ENCODE data around the gene TSSK2. TPM values are rescaled to one million over a fixed set of nuclear protein-coding genes. Genes with fewer than 3 reads are reported as not detected.
A peak's percentile ranks its signal among the peaks of the same experiment; 100 is the strongest.

The TSSK2 gene
- total RNA-seq, 1 donor from 2014 or later: not detected

- H3K4me1 Mint-ChIP-seq (ENCODE audit: low read depth): no peaks in the 10 kb centered on the region
- no peak for DNase-seq (ENCODE audit: low spot score)
- no peaks in the 10 kb centered on the region for H3K27me3 Mint-ChIP-seq (ENCODE audit: low read depth)
- no peak overlapping the region for H3K27ac Mint-ChIP-seq
- H3K36me3 Mint-ChIP-seq (ENCODE audit: low read depth): peaks cover 20% of the 10 kb centered on the region
- no peaks in the 10 kb centered on the region for H3K9me3 Mint-ChIP-seq
- no peak overlapping the region for H3K4me3 Mint-ChIP-seq (ENCODE audit: low read depth)
- intact Hi-C loops (cut with micrococcal nuclease): no loop called here
These were observed 542 bp downstream of the TSSK2 start for GRCh38 chr22:19131685-19132015.

GRCh38 chr22:19132153-19132552 lies 1.0 kb downstream of the TSSK2 start:
- peaks cover 25% of the 10 kb centered on the region for H3K36me3 Mint-ChIP-seq (ENCODE audit: low read depth)
- H3K9me3 Mint-ChIP-seq: no peaks in the 10 kb centered on the region
- no peaks in the 10 kb centered on the region for H3K4me1 Mint-ChIP-seq (ENCODE audit: low read depth)
- no peaks in the 10 kb centered on the region for H3K27me3 Mint-ChIP-seq (ENCODE audit: low read depth)
- no peak overlapping the region for H3K27ac Mint-ChIP-seq
- intact Hi-C loops (cut with micrococcal nuclease): no loop called here
- no peak for DNase-seq (ENCODE audit: low spot score)
- H3K4me3 Mint-ChIP-seq (ENCODE audit: low read depth): no peak overlapping the region

DNA sequence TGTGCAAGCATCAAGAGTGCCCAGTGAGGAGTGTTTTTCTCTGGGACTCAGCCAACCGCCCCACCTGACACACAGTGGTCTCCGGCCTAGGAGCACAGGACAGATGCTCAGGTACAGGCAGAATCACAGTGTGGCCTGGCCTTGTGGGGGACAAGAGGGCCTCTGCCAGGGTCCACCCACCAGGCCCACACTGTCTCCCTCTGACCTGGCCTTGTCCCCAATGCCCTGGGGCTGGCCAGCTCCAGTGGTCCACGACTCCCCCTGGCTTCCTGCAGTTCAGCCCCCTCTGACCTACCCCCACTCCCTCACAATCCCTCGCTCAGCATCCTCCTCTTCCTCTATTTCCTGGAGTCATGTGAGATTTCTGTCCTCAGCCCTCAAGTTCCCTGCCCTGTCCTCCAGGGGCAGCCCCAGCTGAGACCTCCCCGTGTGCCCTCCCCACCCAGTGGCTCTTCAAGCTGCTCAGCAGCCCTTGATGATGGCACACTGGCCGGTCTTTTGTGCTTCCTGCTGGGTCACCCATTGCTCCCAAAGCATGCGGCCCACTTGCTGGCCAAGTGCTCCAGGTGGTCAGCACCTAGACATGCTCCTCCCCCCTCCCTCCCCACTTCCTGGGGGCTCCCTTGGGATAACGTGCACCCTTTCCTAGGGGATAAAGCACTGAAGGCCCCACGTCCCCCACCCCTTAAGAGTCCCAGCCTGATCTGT lies 1.7 kb downstream of the TSSK2 start:
- H3K27ac Mint-ChIP-seq: no peak overlapping the region
- H3K36me3 Mint-ChIP-seq (ENCODE audit: low read depth): peaks cover 25% of the 10 kb centered on the region
- H3K27me3 Mint-ChIP-seq (ENCODE audit: low read depth): no peaks in the 10 kb centered on the region

DNA sequence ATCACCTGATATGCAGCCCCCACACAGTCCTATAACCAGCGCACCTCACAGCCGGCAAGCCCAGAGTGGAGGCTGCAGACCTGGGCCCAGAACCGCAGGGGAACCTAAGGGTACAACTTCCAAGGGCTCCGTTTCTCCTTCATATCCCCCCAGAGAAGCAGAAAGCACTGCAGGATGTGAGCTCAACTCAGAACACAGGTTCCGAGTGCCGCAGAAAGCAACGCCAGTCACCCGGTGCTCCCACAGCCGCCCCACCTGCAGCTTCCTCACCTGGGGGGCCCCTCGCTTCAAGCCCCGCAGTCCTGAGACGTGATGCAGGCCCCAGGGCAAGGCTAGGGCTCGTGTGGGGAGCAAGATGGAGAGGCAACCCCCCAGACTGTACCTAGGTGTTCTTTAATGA lies 2.5 kb downstream of the TSSK2 start:
- Mint-ChIP-seq H3K4me1 (ENCODE audit: low read depth) (no peaks in the 10 kb centered on the region), H3K27ac (no peak overlapping the region), H3K36me3 (ENCODE audit: low read depth) (peaks cover 25% of the 10 kb centered on the region), H3K9me3 (no peaks in the 10 kb centered on the region), H3K27me3 (ENCODE audit: low read depth) (no peaks in the 10 kb centered on the region), H3K4me3 (ENCODE audit: low read depth) (no peak overlapping the region)
- no peak for DNase-seq (ENCODE audit: low spot score)
- intact Hi-C loops (cut with micrococcal nuclease): no loop called here

More for the DNA sequence above, 1.7 kb downstream of the TSSK2 start:
- H3K9me3 Mint-ChIP-seq: no peaks in the 10 kb centered on the region
- H3K4me3 Mint-ChIP-seq (ENCODE audit: low read depth): no peak overlapping the region
- no peak for DNase-seq (ENCODE audit: low spot score)
- intact Hi-C loops (cut with micrococcal nuclease): no loop called here
- H3K4me1 Mint-ChIP-seq (ENCODE audit: low read depth): no peaks in the 10 kb centered on the region

DNA sequence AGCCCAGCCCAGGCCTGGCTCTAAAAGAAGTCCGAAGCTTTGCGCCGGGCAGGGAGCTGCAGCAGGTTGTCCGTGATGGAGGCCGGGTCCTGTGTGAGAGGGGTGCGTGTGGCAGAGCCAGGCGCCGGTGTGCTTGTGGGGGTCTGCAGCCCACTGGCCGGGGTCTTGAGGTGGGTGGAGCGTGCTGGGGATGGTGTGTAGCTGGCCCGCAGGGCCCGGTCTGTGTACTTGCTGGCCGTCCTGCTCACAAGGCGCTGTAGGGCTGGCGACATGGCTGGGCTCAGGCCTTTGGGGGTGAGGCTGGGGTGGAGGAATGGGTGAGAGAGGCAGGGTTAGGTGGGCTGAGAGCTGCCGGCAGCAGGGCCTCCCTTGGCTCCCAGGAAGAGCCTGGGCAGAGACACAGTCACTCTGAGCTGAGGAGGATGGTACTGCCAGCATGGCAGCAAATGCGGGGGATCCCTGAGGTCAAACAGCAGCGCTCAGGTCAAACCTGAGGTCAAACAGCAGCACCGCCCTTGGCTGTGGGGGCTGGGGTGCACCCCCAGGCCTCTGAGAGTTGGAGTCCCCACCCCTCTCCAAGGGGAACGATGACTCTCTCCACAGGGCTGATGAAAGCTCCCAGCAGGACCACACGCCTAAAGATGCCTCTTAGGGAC lies 3.2 kb downstream of the TSSK2 start:
- no peak for DNase-seq (ENCODE audit: low spot score)
- no peaks in the 10 kb centered on the region for H3K27me3 Mint-ChIP-seq (ENCODE audit: low read depth)
- no peaks in the 10 kb centered on the region for H3K9me3 Mint-ChIP-seq
- H3K4me1 Mint-ChIP-seq (ENCODE audit: low read depth): no peaks in the 10 kb centered on the region
- no peak overlapping the region for H3K27ac Mint-ChIP-seq
- H3K4me3 Mint-ChIP-seq (ENCODE audit: low read depth): no peak overlapping the region
- H3K36me3 Mint-ChIP-seq (ENCODE audit: low read depth): peaks cover 32% of the 10 kb centered on the region
- intact Hi-C loops (cut with micrococcal nuclease): no loop called here

DNA sequence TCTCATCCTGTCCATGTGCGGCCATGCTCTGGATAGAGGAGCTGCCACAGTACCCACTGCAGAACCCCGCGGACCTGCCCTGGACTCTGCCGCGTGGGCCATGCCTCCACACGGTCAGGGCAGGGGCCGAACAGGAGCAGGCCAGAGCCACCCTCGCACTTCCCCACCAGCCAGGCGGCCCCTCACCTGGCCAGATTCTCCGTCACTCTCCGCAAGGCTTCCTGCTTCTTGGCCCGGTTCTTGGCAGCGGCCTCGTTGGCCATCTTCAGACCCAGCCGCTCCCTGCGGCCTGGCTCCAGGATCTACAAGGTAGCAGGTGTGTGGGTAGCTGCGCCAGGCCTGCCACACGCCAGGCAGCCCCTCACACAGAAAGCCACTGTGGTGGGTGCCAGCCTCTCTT lies 3.8 kb downstream of the TSSK2 start:
- intact Hi-C loops (cut with micrococcal nuclease): no loop called here
- Mint-ChIP-seq H3K4me3 (ENCODE audit: low read depth) (no peak overlapping the region), H3K36me3 (ENCODE audit: low read depth) (peaks cover 37% of the 10 kb centered on the region), H3K4me1 (ENCODE audit: low read depth) (no peaks in the 10 kb centered on the region), H3K27ac (no peak overlapping the region), H3K27me3 (ENCODE audit: low read depth) (no peaks in the 10 kb centered on the region), H3K9me3 (no peaks in the 10 kb centered on the region)
- DNase-seq (ENCODE audit: low spot score): no peak

GRCh38 chr22:19136915-19137314 lies 5.8 kb downstream of the TSSK2 start:
- Mint-ChIP-seq H3K9me3 (no peaks in the 10 kb centered on the region), H3K4me3 (ENCODE audit: low read depth) (no peak overlapping the region), H3K4me1 (ENCODE audit: low read depth) (no peaks in the 10 kb centered on the region), H3K36me3 (ENCODE audit: low read depth) (peaks cover 49% of the 10 kb centered on the region), H3K27ac (no peak overlapping the region), H3K27me3 (ENCODE audit: low read depth) (no peaks in the 10 kb centered on the region)
- no peak for DNase-seq (ENCODE audit: low spot score)
- intact Hi-C loops (cut with micrococcal nuclease): no loop called here

DNA sequence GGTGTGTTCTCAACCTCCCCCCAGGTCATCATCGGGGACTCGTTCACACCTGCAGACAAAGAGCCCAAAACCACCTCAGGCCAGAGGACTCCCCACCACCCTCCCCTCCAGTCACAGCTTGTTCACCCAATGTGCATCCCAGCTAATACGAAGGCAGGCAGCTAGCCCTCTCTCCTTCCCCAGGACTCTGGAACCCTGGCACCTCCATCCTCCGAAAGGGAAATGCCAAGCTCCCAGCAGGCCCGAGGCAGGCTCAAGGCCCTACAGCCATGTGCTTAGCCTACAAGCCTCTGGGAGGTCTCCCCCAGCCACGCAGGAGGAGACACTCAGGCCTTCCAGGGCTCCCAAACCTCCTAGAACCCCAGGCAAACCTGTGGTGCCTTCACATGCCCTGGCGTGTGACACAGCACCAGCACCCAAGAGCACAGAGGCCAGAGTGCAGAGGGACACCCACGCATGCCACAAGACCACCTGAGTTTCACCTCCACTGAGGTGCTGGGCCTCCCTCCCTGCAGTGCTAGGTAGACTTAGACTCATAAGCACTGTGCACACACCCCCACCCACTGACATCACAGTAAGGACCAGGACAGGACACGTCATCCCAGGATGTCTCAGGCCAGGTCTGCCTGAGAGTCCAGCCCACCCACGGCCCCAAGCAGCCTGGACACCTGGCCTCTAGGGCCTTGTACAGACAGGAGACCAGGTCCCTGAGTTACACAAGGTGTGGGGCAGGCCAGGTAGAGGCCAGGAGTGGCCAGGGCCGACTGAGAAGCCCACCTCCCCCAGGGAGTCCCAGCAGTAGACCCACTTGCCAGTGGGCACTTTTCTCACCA lies 6.5 kb downstream of the TSSK2 start:
- no peak for DNase-seq (ENCODE audit: low spot score)
- Mint-ChIP-seq H3K27me3 (ENCODE audit: low read depth) (no peaks in the 10 kb centered on the region), H3K27ac (no peak overlapping the region), H3K4me3 (ENCODE audit: low read depth) (no peak overlapping the region), H3K9me3 (no peaks in the 10 kb centered on the region), H3K4me1 (ENCODE audit: low read depth) (no peaks in the 10 kb centered on the region), H3K36me3 (ENCODE audit: low read depth) (peaks cover 53% of the 10 kb centered on the region)
- intact Hi-C loops (cut with micrococcal nuclease): no loop called here

GRCh38 chr22:19138217-19139000 lies 7.3 kb downstream of the TSSK2 start:
- H3K27ac Mint-ChIP-seq: no peak overlapping the region
- intact Hi-C loops (cut with micrococcal nuclease): no loop called here
- H3K27me3 Mint-ChIP-seq (ENCODE audit: low read depth): no peaks in the 10 kb centered on the region
- no peaks in the 10 kb centered on the region for H3K9me3 Mint-ChIP-seq
- H3K36me3 Mint-ChIP-seq (ENCODE audit: low read depth): peaks cover 55% of the 10 kb centered on the region
- H3K4me3 Mint-ChIP-seq (ENCODE audit: low read depth): no peak overlapping the region
- no peak for DNase-seq (ENCODE audit: low spot score)
- H3K4me1 Mint-ChIP-seq (ENCODE audit: low read depth): peaks cover 2% of the 10 kb centered on the region

GRCh38 chr22:19139001-19139356 lies 7.9 kb downstream of the TSSK2 start:
- peaks cover 58% of the 10 kb centered on the region for H3K36me3 Mint-ChIP-seq (ENCODE audit: low read depth)
- no peak overlapping the region for H3K4me3 Mint-ChIP-seq (ENCODE audit: low read depth)
- peaks cover 4% of the 10 kb centered on the region for H3K4me1 Mint-ChIP-seq (ENCODE audit: low read depth)
- H3K27ac Mint-ChIP-seq: no peak overlapping the region
- intact Hi-C loops (cut with micrococcal nuclease): no loop called here
- H3K27me3 Mint-ChIP-seq (ENCODE audit: low read depth): no peaks in the 10 kb centered on the region
- DNase-seq (ENCODE audit: low spot score): no peak
- no peaks in the 10 kb centered on the region for H3K9me3 Mint-ChIP-seq

GRCh38 chr22:19139974-19140373 lies 8.9 kb downstream of the TSSK2 start:
- intact Hi-C loops (cut with micrococcal nuclease): loop anchor here (10.0 kb wide), 1 partner anchor 335 kb away; the partner anchor contains the start of genes CDC45 and UFD1
- Mint-ChIP-seq H3K4me1 (ENCODE audit: low read depth) (peaks cover 7% of the 10 kb centered on the region), H3K27ac (no peak overlapping the region), H3K36me3 (ENCODE audit: low read depth) (peaks cover 60% of the 10 kb centered on the region), H3K4me3 (ENCODE audit: low read depth) (no peak overlapping the region), H3K27me3 (ENCODE audit: low read depth) (no peaks in the 10 kb centered on the region), H3K9me3 (no peaks in the 10 kb centered on the region)
- no peak for DNase-seq (ENCODE audit: low spot score)

DNA sequence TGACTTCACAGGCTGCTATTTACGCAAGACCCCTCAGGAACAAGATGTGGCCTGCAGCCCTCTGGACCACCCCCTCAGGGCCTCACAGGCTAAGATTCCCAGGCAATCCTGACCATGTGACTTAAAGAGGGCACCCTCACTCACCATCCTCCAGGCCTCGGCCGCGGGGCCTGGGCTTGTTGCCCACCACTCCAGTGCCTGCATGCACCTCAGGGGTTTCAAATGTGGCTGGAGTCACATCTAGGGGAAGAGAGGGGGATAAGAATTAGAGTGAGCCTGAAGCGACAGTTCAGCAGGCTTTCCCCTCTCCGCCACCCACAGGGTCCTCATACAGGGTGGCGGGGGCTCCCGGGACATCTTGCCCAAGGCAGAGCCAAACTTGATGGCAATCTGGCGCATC lies 11.3 kb downstream of the TSSK2 start:
- Mint-ChIP-seq H3K27me3 (ENCODE audit: low read depth) (peaks cover 15% of the 10 kb centered on the region), H3K9me3 (no peaks in the 10 kb centered on the region), H3K36me3 (ENCODE audit: low read depth) (peaks cover 42% of the 10 kb centered on the region), H3K4me3 (ENCODE audit: low read depth) (peak overlapping the region; percentile 58), H3K27ac (no peak overlapping the region), H3K4me1 (ENCODE audit: low read depth) (peaks cover 7% of the 10 kb centered on the region)
- DNase-seq (ENCODE audit: low spot score): no peak
- intact Hi-C loops (cut with micrococcal nuclease): loop anchor here (10.0 kb wide), 1 partner anchor 332 kb away; the partner anchor contains the start of genes CDC45 and UFD1

Measured in activated T-helper 2 cell treated with anti-CD3 and anti-CD28 coated beads, Interferon-gamma antibody, Interleukin-2, Interleukin-4, amounts not matched to agents 10 μg/mL and 5 μg/mL and 100 μg/mL, durations not matched to agents 14 hours and 24 hours and 36 hours (primary cell).